ENCODE results near the gene DBET. TPM values are rescaled to one million over a fixed set of nuclear protein-coding genes. Genes with fewer than 3 reads are reported as not detected.
"Not testable (repeated sequence)": the region's sequence is repeated elsewhere in the genome, so short reads cannot be mapped to it uniquely, and the experiment has no call there.

DBET gene
- total RNA-seq: not detected
- long read RNA-seq: 0 reads

GRCh38 chr4:190064342-190064741, at the start of gene DBET:
DBET (plus strand) TSS chr4:190064502.
- DNase-seq (ENCODE audit: low spot score): not testable (repeated sequence)

GRCh38 chr4:190014771-190015537, 49.3 kb upstream of the DBET start:
- no peak for DNase-seq (ENCODE audit: low spot score)

GRCh38 chr4:190015538-190016368, 48.5 kb upstream of the DBET start:
- DNase-seq (ENCODE audit: low spot score): no peak

GRCh38 chr4:190016369-190017289, 47.7 kb upstream of the DBET start:
- DNase-seq (ENCODE audit: low spot score): no peak

GRCh38 chr4:190017357-190018200, 46.7 kb upstream of the DBET start:
- no peak for DNase-seq (ENCODE audit: low spot score)

GRCh38 chr4:190018201-190018920, 45.9 kb upstream of the DBET start:
- no peak for DNase-seq (ENCODE audit: low spot score)

- DNase-seq (ENCODE audit: low spot score): no peak
These were observed 45.1 kb upstream of the DBET start for GRCh38 chr4:190019023-190019858.

GRCh38 chr4:190019859-190020463, 44.3 kb upstream of the DBET start:
- DNase-seq (ENCODE audit: low spot score): not testable (repeated sequence)

GRCh38 chr4:190020790-190021717, 43.2 kb upstream of the DBET start:
- DNase-seq (ENCODE audit: low spot score): no peak

- DNase-seq (ENCODE audit: low spot score): not testable (repeated sequence)
These were observed 42.3 kb upstream of the DBET start for GRCh38 chr4:190021973-190022372.

- DNase-seq (ENCODE audit: low spot score): not testable (repeated sequence)
These were observed 41.6 kb upstream of the DBET start for GRCh38 chr4:190022614-190023281.

GRCh38 chr4:190027156-190027555, 37.1 kb upstream of the DBET start, which contains the start of gene FRG2:
FRG2 (minus strand) TSS chr4:190027256; CDS start chr4:190027204, 52 bp downstream.
- not testable (repeated sequence) for DNase-seq (ENCODE audit: low spot score)

- not testable (repeated sequence) for DNase-seq (ENCODE audit: low spot score)
These were observed 33.0 kb upstream of the DBET start for GRCh38 chr4:190031264-190031663.

GRCh38 chr4:190037704-190038388, 26.5 kb upstream of the DBET start:
- not testable (repeated sequence) for DNase-seq (ENCODE audit: low spot score)

GRCh38 chr4:190040873-190041272, 23.4 kb upstream of the DBET start:
- not testable (repeated sequence) for DNase-seq (ENCODE audit: low spot score)

GRCh38 chr4:190047627-190048026, 16.7 kb upstream of the DBET start:
- not testable (repeated sequence) for DNase-seq (ENCODE audit: low spot score)
